ENCODE measurements around the gene SPINK13. TPM values are rescaled to one million over a fixed set of nuclear protein-coding genes. Genes with fewer than 3 reads are reported as not detected.
"Not testable (repeated sequence)": the region's sequence is repeated elsewhere in the genome, so short reads cannot be mapped to it uniquely, and the experiment has no call there.

SPINK13 gene
- total RNA-seq, 1 donor from 2014 or later: not detected

DNA sequence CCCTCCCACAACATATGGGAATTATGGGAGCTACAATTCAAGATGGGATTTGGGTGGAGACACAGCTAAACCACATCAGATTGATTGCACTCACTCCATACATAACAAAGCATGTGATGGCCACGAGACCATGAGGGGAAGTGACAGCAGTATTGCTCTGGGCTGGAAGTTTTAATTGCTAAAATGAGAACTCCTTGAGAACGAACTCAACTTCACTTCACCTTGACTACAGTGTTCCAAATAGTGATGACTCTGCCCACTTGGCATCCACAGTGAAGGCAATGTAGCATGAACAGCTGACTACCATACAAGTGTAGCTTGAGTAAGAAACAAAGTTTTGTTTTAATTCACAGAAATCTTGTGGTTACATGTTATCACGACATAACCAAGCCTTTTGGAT, 42.9 kb downstream of the SPINK13 start:
- intact Hi-C loops (cut with micrococcal nuclease): no loop called here

GRCh38 chr5:148312153-148312552, 43.6 kb downstream of the SPINK13 start, which contains the start of gene SPINK7:
SPINK7 (plus strand) TSS chr5:148312423; CDS start chr5:148312484, 61 bp downstream.
- intact Hi-C loops (cut with micrococcal nuclease): no loop called here

- intact Hi-C loops (cut with micrococcal nuclease): no loop called here
Observed at GRCh38 chr5:148314187-148314586, 45.6 kb downstream of the SPINK13 start.

DNA sequence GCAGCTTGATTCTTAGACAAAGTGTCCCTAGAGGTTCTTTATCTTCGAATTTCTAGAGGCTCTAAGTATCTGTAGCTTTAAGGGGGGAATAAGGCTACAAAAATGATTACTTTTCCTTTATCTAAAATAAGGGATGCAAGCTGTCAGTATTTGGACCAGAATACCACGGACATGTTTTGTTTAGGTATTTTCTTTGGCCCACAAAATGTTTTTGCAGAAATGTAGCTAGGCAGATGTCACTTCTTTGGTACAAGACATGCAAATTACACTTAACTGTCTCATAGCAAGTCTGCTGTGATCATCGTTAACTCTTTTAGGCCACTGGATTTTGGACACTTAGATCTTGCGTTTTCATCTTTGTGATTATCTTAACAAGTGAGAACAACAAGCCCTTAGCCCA, 46.1 kb downstream of the SPINK13 start:
- intact Hi-C loops (cut with micrococcal nuclease): no loop called here

DNA sequence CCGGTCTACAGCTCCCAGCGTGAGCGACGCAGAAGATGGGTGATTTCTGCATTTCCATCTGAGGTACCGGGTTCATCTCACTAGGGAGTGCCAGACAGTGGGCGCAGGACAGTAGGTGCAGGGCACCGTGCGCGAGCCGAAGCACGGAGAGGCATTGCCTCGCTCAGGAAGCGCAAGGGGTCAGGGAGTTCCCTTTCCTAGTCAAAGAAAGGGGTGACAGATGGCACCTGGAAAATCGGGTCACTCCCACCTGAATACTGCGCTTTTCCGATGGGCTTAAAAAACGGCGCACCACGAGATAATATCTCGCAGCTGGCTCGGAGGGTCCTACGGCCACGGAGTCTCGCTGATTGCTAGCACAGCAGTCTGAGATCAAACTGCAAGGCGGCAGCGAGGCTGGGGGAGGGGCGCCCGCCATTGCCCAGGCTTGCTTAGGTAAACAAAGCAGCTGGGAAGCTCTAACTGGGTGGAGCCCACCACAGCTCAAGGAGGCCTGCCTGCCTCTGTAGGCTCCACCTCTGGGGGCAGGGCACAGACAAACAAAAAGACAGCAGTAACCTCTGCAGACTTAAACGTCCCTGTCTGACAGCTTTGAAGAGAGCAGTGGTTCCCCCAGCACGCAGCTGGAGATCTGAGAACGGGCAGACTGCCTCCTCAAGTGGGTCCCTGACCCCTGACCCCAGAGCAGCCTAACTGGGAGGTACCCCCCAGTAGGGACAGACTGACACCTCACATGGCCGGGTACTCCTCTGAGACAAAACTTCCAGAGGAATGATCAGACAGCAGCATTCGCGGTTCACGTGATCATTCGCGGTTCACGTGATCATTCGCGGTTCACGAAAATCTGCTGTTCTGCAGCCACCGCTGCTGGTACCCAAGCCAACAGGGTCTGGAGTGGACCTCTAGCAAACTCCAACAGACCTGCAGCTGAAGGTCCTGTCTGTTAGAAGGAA, 51.7 kb downstream of the SPINK13 start:
- intact Hi-C loops (cut with micrococcal nuclease): not testable (repeated sequence)

DNA sequence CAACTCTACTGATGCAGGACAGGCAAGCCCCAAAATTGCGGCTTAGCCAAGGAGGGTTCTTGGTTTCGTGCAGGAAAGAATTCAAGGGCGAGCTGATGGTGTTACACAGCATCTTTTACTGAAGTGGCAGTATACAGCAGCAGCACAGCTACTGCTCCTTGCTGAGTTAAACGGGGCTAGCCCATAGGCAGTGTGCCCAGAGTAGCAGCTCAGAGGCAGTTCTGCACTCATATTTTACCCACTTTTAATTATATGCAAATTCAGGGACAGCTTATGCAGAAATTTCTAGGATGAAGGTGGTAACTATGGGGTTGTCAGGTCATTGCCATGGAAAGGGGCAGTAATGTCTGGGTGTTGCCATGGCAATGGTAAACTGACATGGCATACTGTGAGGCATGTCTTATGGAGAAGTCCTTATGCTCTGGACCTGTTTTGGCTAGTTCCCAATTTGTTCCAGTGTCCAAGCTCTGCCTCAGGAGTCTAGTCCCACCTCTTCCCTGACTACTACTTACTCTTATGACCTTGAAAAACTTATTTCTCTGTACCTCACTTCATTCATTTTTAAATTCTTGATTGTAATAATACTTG, 64.8 kb downstream of the SPINK13 start:
- intact Hi-C loops (cut with micrococcal nuclease): no loop called here

DNA sequence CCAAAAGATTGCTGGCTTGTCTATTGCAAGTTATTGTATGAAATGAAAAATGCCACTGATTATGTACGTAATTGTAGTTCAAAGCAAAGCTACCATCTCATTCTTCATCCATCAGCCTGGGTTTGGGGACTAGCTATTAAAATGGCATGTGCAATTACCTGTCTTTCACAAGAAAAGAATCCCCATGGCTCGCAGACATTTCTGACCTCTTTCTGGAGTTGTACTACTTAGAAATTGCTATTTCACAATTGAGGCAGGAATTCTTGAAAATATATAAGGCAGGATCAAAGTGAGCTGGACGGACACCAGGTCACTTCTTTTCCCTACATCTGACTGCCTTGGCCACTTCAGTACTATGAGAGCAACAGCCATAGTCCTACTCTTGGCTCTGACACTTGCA, 66.7 kb downstream of the SPINK13 start, which contains the start of gene SPINK9:
Gene SPINK9, plus strand, starts transcription at position 301 of the 400 bp plus-strand sequence. Its CDS starts 55 bp downstream, at position 356.
- intact Hi-C loops (cut with micrococcal nuclease): no loop called here

Other genes starting within 250 kb of the SPINK13 start
- not detected in 2 replicates for gene SPINK5, start 204.8 kb upstream of the SPINK13 start, total RNA-seq
- not detected in 2 replicates for gene SPINK14, start 100.2 kb upstream of the SPINK13 start, total RNA-seq
- gene SPINK6, start 65.8 kb upstream of the SPINK13 start, total RNA-seq: not detected in 2 replicates
- gene MARCOL, start 30.3 kb upstream of the SPINK13 start, total RNA-seq: not detected in 2 replicates
- not detected in 2 replicates for gene SPINK7, start 43.6 kb downstream of the SPINK13 start, total RNA-seq
- not detected in 2 replicates for gene SPINK9, start 66.8 kb downstream of the SPINK13 start, total RNA-seq
- 51.5 and 53.5 TPM in 2 replicates for gene FBXO38, start 115.2 kb downstream of the SPINK13 start, total RNA-seq